ENCODE measurements around the gene ATXN7.

ATXN7 gene

GRCh38 chr3:63908081-63908736 is 44.5 kb downstream of the ATXN7 start:
- DNase-seq (ENCODE audit: low read depth), result no peak

- DNase-seq (ENCODE audit: low read depth), result no peak
Measured at GRCh38 chr3:63908776-63909175, 45.1 kb downstream of the ATXN7 start.

- DNase-seq (ENCODE audit: low read depth), result no peak
Measured at GRCh38 chr3:63909431-63909830, 45.8 kb downstream of the ATXN7 start.

GRCh38 chr3:63910001-63910400 is 46.3 kb downstream of the ATXN7 start:
- DNase-seq (ENCODE audit: low read depth), result no peak

GRCh38 chr3:63910891-63911290 is 47.2 kb downstream of the ATXN7 start:
- no peak for DNase-seq (ENCODE audit: low read depth)

GRCh38 chr3:63911509-63911872 is 47.8 kb downstream of the ATXN7 start:
- no peak for DNase-seq (ENCODE audit: low read depth)

GRCh38 chr3:63911873-63912767 is 48.5 kb downstream of the ATXN7 start, which contains the start of gene SCAANT1:
Gene SCAANT1, minus strand, starts transcription at chr3:63912383.
- DNase-seq (ENCODE audit: low read depth), result peak; percentile 79

GRCh38 chr3:63912768-63913588 is 49.3 kb downstream of the ATXN7 start:
- DNase-seq (ENCODE audit: low read depth), result peak; percentile 18

GRCh38 chr3:63914312-63914711 is 50.6 kb downstream of the ATXN7 start:
- no peak for DNase-seq (ENCODE audit: low read depth)

GRCh38 chr3:63918321-63918720 is 54.7 kb downstream of the ATXN7 start:
- DNase-seq (ENCODE audit: low read depth), result no peak

- no peak for DNase-seq (ENCODE audit: low read depth)
Measured at GRCh38 chr3:63920001-63920400, 56.3 kb downstream of the ATXN7 start.

- DNase-seq (ENCODE audit: low read depth), result no peak
Measured at GRCh38 chr3:63921741-63922482, 58.2 kb downstream of the ATXN7 start.

- DNase-seq (ENCODE audit: low read depth), result no peak
Measured at GRCh38 chr3:63922491-63923199, 59.0 kb downstream of the ATXN7 start.

- no peak for DNase-seq (ENCODE audit: low read depth)
Measured at GRCh38 chr3:63926309-63926708, 62.6 kb downstream of the ATXN7 start.

- DNase-seq (ENCODE audit: low read depth), result no peak
Measured at GRCh38 chr3:63927422-63928280, 64.0 kb downstream of the ATXN7 start.

- DNase-seq (ENCODE audit: low read depth), result no peak
Measured at GRCh38 chr3:63931290-63931689, 67.6 kb downstream of the ATXN7 start.

GRCh38 chr3:63932509-63933212 is 69.0 kb downstream of the ATXN7 start:
- DNase-seq (ENCODE audit: low read depth), result no peak

- DNase-seq (ENCODE audit: low read depth), result no peak
Measured at GRCh38 chr3:63933459-63933858, 69.8 kb downstream of the ATXN7 start.

GRCh38 chr3:63934041-63934866 is 70.6 kb downstream of the ATXN7 start:
- no peak for DNase-seq (ENCODE audit: low read depth)
